K562 (cell line): ENCODE results near the gene BIVM. TPM values are rescaled to one million over a fixed set of nuclear protein-coding genes. Genes with fewer than 3 reads are reported as not detected.

Experiments used
- DEAF1 ChIP-seq: fragments of 450-650 bp; formaldehyde crosslinking; IDR thresholded peaks from 2 replicates; pipeline ENCODE4 v1.4.0; 2020; ENCODE audit warnings: mild to moderate bottlenecking, moderate library complexity
- FOXM1 ChIP-seq, 2 experiments: fragments of 450-650 bp in 1 of 2; sonication (generic) in 1 of 2; formaldehyde crosslinking in 1 of 2; IDR thresholded peaks; 2 replicates each; pipeline versions ENCODE4 v1.6.1 to v1.9.0; 2017 to 2022; ENCODE audit warnings: low read depth in 2 of 2, mild to moderate bottlenecking in 2 of 2, missing genetic modification reagents in 1 of 2, moderate library complexity in 1 of 2
- KHSRP ChIP-seq: fragments of 450-650 bp; IDR thresholded peaks from 2 replicates; pipeline ENCODE4 v1.6.1; 2017
- MAFK ChIP-seq: IDR thresholded peaks from 2 replicates; pipeline ENCODE4 v1.6.1; 2011; ENCODE audit warnings: low read length, improper control_type of control experiment
- MNT ChIP-seq, 2 experiments: fragments of 450-650 bp; conservative IDR thresholded peaks; 2 replicates each; pipeline ENCODE4 v1.6.1; 2017; ENCODE audit warnings: mild to moderate bottlenecking in 2 of 2, moderate library complexity in 2 of 2
- NFE2L1 ChIP-seq: fragments of 450-650 bp; IDR thresholded peaks from 2 replicates; pipeline ENCODE4 v1.6.1; 2016; ENCODE audit warnings: missing genetic modification characterization, low read depth, mild to moderate bottlenecking, missing compliant biosample characterization, moderate library complexity, borderline replicate concordance
- PATZ1 ChIP-seq: fragments of 250-450 bp; sonication (Bioruptor Pico); IDR thresholded peaks from 2 replicates; pipeline ENCODE4 v1.5.0; 2020; ENCODE audit warnings: mild to moderate bottlenecking, borderline replicate concordance
- SIN3B ChIP-seq: fragments of 450-650 bp; IDR thresholded peaks from 2 replicates; pipeline ENCODE4 v1.6.1; 2017; ENCODE audit warnings: low read depth, mild to moderate bottlenecking, moderate library complexity
- STAT5A ChIP-seq: IDR thresholded peaks from 2 replicates; pipeline ENCODE4 v1.6.1; 2012; ENCODE audit warnings: low read length, inconsistent platforms, borderline replicate concordance
- ZNF232 ChIP-seq: sonication (generic); formaldehyde crosslinking; IDR thresholded peaks from 2 replicates; pipeline ENCODE4 v1.8.0; 2022; ENCODE audit warnings: mild to moderate bottlenecking, missing genetic modification reagents
- ZNF584 ChIP-seq: fragments of 200-800 bp; sonication (Bioruptor generic); IDR thresholded peaks from 2 replicates; pipeline ENCODE4 v1.6.1; 2016; ENCODE audit warnings: low read depth, mild to moderate bottlenecking, missing genetic modification characterization, missing compliant biosample characterization
- ZNF609 ChIP-seq: sonication (generic); formaldehyde crosslinking; IDR thresholded peaks from 2 replicates; pipeline ENCODE4 v1.8.1; 2023; ENCODE audit warnings: missing genetic modification reagents, mild to moderate bottlenecking, borderline replicate concordance
- ZNF77 ChIP-seq: fragments of 250-450 bp; sonication (Bioruptor Pico); IDR thresholded peaks from 2 replicates; pipeline ENCODE4 v1.5.0; 2020
- polyA plus RNA-seq, 8 experiments: library from polyadenylated mRNA; depleted of rRNA in 4 of 8; stranded (reverse) in 5 of 8; unstranded in 3 of 8; fragments of >200 nt; fragmentation: Nextera tagmentation in 2 of 8; fragmentation: Illumina TruSeq in 1 of 8; extraction: Ambion mirVana in 2 of 8; extraction: Trizol in 1 of 8; gene quantifications; 2 replicates each; pipeline versions ENCODE4 v1.2.1 to v1.2.3, GENCODE V29; 2011 to 2014; ENCODE audit warnings: inconsistent platforms in 1 of 8, missing spikeins in 1 of 8
- total RNA-seq, 7 experiments: library from RNA; depleted of rRNA in 6 of 7; stranded (reverse); fragments of >200 nt in 6 of 7; fragmentation: Illumina TruSeq in 2 of 7; extraction: Trizol in 2 of 7; gene quantifications; 2 replicates each; pipeline versions ENCODE4 v1.2.1 to v1.2.3, GENCODE V29; 2011 to 2021; ENCODE audit warnings: low replicate concordance in 1 of 7

The BIVM gene
- total and polyA plus RNA-seq, 9 of the 15 experiments (the other 6 are each of a cell fraction or from before 2014, with no cell fraction given) = 3.6 to 23.1 (median 16.8) TPM

GRCh38 chr13:102800145-102801041 is 1.5 kb downstream of the BIVM start (continued):
- TF ChIP-seq ZNF232 (CRISPR knock-in tag) (0 out of 2 replicates have a peak, but pooled peaks have one; percentile 51), NFE2L1 (tag) (no peak), MAFK (no peak), SIN3B (no peak), DEAF1 (no peak), FOXM1 (IDR thresholded peaks at IDR 0.05; ENCODE audit: low read depth) (no peak), FOXM1 (CRISPR knock-in tag; IDR thresholded peaks at IDR 0.05; ENCODE audit: low read depth) (no peak), PATZ1 (CRISPR knock-in tag) (no peak), ZNF584 (CRISPR knock-in tag) (no peak), STAT5A (no peak), KHSRP (no peak), ZNF77 (no peak), ZNF609 (no peak), MNT (conservative IDR thresholded peaks at IDR 0.05) (peak in 1 of 2 experiments; percentile 62; a peak in 2 of 4 replicates)
